Neural progenitor cell (in vitro differentiated cells): ENCODE data around the gene IPO8.

ENCODE experiments used
- CTCF ChIP-seq: fragments of 200-600 bp; sonication (generic); IDR thresholded peaks from 2 replicates; pipeline ENCODE4 v1.5.1; 2017; ENCODE audit warnings: antibody characterized with exemption, mild to moderate bottlenecking
- EZH2 ChIP-seq: fragments of 200-600 bp; sonication (generic); IDR thresholded peaks from 2 replicates; pipeline ENCODE4 v1.6.1; 2017; ENCODE audit warnings: antibody characterized with exemption, mild to moderate bottlenecking, moderate library complexity
- EZH2phosphoT487 ChIP-seq: fragments of 200-600 bp; sonication (generic); IDR thresholded peaks from 2 replicates; pipeline ENCODE4 v1.6.1; 2017; ENCODE audit warnings: antibody characterized with exemption

- TF ChIP-seq CTCF (no peak), EZH2 (no peak), EZH2phosphoT487 (no peak)
Measured at GRCh38 chr12:30692470-30692869, 3.2 kb downstream of the IPO8 start.
